ENCODE data around the gene ZDHHC3. TPM values are rescaled to one million over a fixed set of nuclear protein-coding genes. Genes with fewer than 3 reads are reported as not detected.
"Not testable (repeated sequence)": the region's sequence is repeated elsewhere in the genome, so short reads cannot be mapped to it uniquely, and the experiment has no call there.

Gene ZDHHC3
- polyA plus RNA-seq, 3 donors = 80.3 to 95.3 (median 84.9) TPM

GRCh38 chr3:44949770-44950169 lies 26.2 kb downstream of the ZDHHC3 start:
- not testable (repeated sequence) for DNase-seq (ENCODE audit: extremely low read depth in 1 of 11, low read depth in 9 of 11, low spot score in 4 of 11)

GRCh38 chr3:44948239-44948638 lies 27.7 kb downstream of the ZDHHC3 start:
- no peak for DNase-seq (ENCODE audit: extremely low read depth in 1 of 11, low read depth in 9 of 11, low spot score in 4 of 11)

GRCh38 chr3:44942202-44942921 lies 33.6 kb downstream of the ZDHHC3 start:
- DNase-seq (ENCODE audit: extremely low read depth in 1 of 11, low read depth in 9 of 11, low spot score in 4 of 11) = no peak

- DNase-seq (ENCODE audit: extremely low read depth in 1 of 11, low read depth in 9 of 11, low spot score in 4 of 11) = no peak
These were observed 36.4 kb downstream of the ZDHHC3 start for GRCh38 chr3:44939581-44940036.

- no peak for DNase-seq (ENCODE audit: extremely low read depth in 1 of 11, low read depth in 9 of 11, low spot score in 4 of 11)
These were observed 42.7 kb downstream of the ZDHHC3 start for GRCh38 chr3:44932986-44933944.

- no peak for DNase-seq (ENCODE audit: extremely low read depth in 1 of 11, low read depth in 9 of 11, low spot score in 4 of 11)
These were observed 43.7 kb downstream of the ZDHHC3 start for GRCh38 chr3:44932271-44932670.

- DNase-seq (ENCODE audit: extremely low read depth in 1 of 11, low read depth in 9 of 11, low spot score in 4 of 11) = no peak
These were observed 44.2 kb downstream of the ZDHHC3 start for GRCh38 chr3:44931791-44932190.

GRCh38 chr3:44930911-44931310 lies 45.1 kb downstream of the ZDHHC3 start:
- no peak for DNase-seq (ENCODE audit: extremely low read depth in 1 of 11, low read depth in 9 of 11, low spot score in 4 of 11)

GRCh38 chr3:44929782-44930181 lies 46.2 kb downstream of the ZDHHC3 start:
- DNase-seq (ENCODE audit: extremely low read depth in 1 of 11, low read depth in 9 of 11, low spot score in 4 of 11) = no peak

GRCh38 chr3:44927371-44927770 lies 48.6 kb downstream of the ZDHHC3 start:
- no peak for DNase-seq (ENCODE audit: extremely low read depth in 1 of 11, low read depth in 9 of 11, low spot score in 4 of 11)

- DNase-seq (ENCODE audit: extremely low read depth in 1 of 11, low read depth in 9 of 11, low spot score in 4 of 11) = no peak
These were observed 49.1 kb downstream of the ZDHHC3 start for GRCh38 chr3:44926921-44927320.

GRCh38 chr3:44926172-44926571 lies 49.8 kb downstream of the ZDHHC3 start:
- no peak for DNase-seq (ENCODE audit: extremely low read depth in 1 of 11, low read depth in 9 of 11, low spot score in 4 of 11)

GRCh38 chr3:44924457-44925084 lies 51.4 kb downstream of the ZDHHC3 start:
- DNase-seq (ENCODE audit: extremely low read depth in 1 of 11, low read depth in 9 of 11, low spot score in 4 of 11) = no peak

GRCh38 chr3:44923632-44924456 lies 52.1 kb downstream of the ZDHHC3 start:
- DNase-seq (ENCODE audit: extremely low read depth in 1 of 11, low read depth in 9 of 11, low spot score in 4 of 11) = no peak

- no peak for DNase-seq (ENCODE audit: extremely low read depth in 1 of 11, low read depth in 9 of 11, low spot score in 4 of 11)
These were observed 55.9 kb downstream of the ZDHHC3 start for GRCh38 chr3:44920081-44920480.

- DNase-seq (ENCODE audit: extremely low read depth in 1 of 11, low read depth in 9 of 11, low spot score in 4 of 11) = no peak
These were observed 57.4 kb downstream of the ZDHHC3 start for GRCh38 chr3:44918581-44918980.

GRCh38 chr3:44918087-44918486 lies 57.9 kb downstream of the ZDHHC3 start:
- no peak for DNase-seq (ENCODE audit: extremely low read depth in 1 of 11, low read depth in 9 of 11, low spot score in 4 of 11)

- DNase-seq (ENCODE audit: extremely low read depth in 1 of 11, low read depth in 9 of 11, low spot score in 4 of 11) = no peak
These were observed 60.1 kb downstream of the ZDHHC3 start for GRCh38 chr3:44915702-44916438.

Data from renal cortex interstitium (tissue), 11 donors.